Natural killer cell (primary cell): Measurements from ENCODE around the gene NMUR1. TPM values are rescaled to one million over a fixed set of nuclear protein-coding genes. Genes with fewer than 3 reads are reported as not detected.
A peak's percentile ranks its signal among the peaks of the same experiment; 100 is the strongest.

Source experiments
- ATAC-seq, 3 donors: fragments of 150-1000 bp in 2 of 3; fragments of 200-7000 bp in 1 of 3; cut with Tn5 transposase; 1 replicate in 1 of 3; 2 replicates in 2 of 3; pipeline ENCODE4 v1.10.0; 2021; ENCODE audit warnings: mild to moderate bottlenecking in 2 of 3, moderate library complexity in 2 of 3
- DNase-seq, 2 donors: peaks; one replicate each; pipeline versions ENCODE4 v3.0.0 to v3.0.0-alpha.2; 2013 to 2021; ENCODE audit warnings: mixed read lengths in 1 of 2
- H3K27ac ChIP-seq: one replicate; pipeline ENCODE4 v1.5.1; 2013; ENCODE audit warnings: mild to moderate bottlenecking, low read length
- H3K27me3 ChIP-seq: one replicate; pipeline ENCODE4 v1.6.1; 2013; ENCODE audit warnings: low read length; ENCODE audit not compliant: control insufficient read depth, insufficient read depth
- H3K36me3 ChIP-seq: one replicate; pipeline ENCODE4 v1.6.1; 2013; ENCODE audit warnings: low read length; ENCODE audit not compliant: control insufficient read depth, insufficient read depth
- H3K4me1 ChIP-seq: one replicate; pipeline ENCODE4 v1.6.1; 2013; ENCODE audit warnings: low read length; ENCODE audit not compliant: control insufficient read depth, insufficient read depth
- H3K4me3 ChIP-seq: one replicate; pipeline ENCODE4 v1.5.1; 2013; ENCODE audit warnings: low read length
- H3K9me3 ChIP-seq: one replicate; pipeline ENCODE4 v1.6.1; 2013; ENCODE audit warnings: low read length; ENCODE audit not compliant: control insufficient read depth, insufficient read depth
- H3K27ac Mint-ChIP-seq, 2 donors: one replicate each; pipeline ENCODE4 v1.8.0; 2022; ENCODE audit warnings: mild to moderate bottlenecking in 2 of 2, mixed read lengths in 2 of 2, moderate library complexity in 1 of 2
- H3K27me3 Mint-ChIP-seq, 2 donors: one replicate each; pipeline ENCODE4 v1.8.0; 2022; ENCODE audit warnings: low read depth in 2 of 2, mixed read lengths in 2 of 2
- H3K36me3 Mint-ChIP-seq: one replicate; pipeline ENCODE4 v1.8.0; 2022; ENCODE audit warnings: mixed read lengths
- H3K4me1 Mint-ChIP-seq, 2 donors: one replicate each; pipeline ENCODE4 v1.8.0; 2022; ENCODE audit warnings: mixed read lengths in 2 of 2
- H3K4me3 Mint-ChIP-seq: one replicate; pipeline ENCODE4 v1.8.0; 2022; ENCODE audit warnings: mild to moderate bottlenecking, moderate library complexity, mixed read lengths
- H3K9me3 Mint-ChIP-seq, 2 donors: one replicate each; pipeline ENCODE4 v1.8.0; 2022; ENCODE audit warnings: mixed read lengths in 2 of 2
- WGBS: methylation state at CpG from one replicate; pipeline ENCODE4 v1.1.7; 2013; ENCODE audit warnings: missing lambda C conversion rate; ENCODE audit not compliant: insufficient coverage; 5-methylcytosine and 5-hydroxymethylcytosine counted together
- intact Hi-C: fragments of 100-400 bp; cut with micrococcal nuclease; formaldehyde crosslinking; loops from one replicate; pipeline ENCODE4 v1.14.2; 2022
- total RNA-seq, 4 donors: library from RNA; stranded (reverse); fragments of 120-200 nt in 1 of 4; gene quantifications; one replicate each; pipeline versions ENCODE4 v1.2.3 to v1.2.4, GENCODE V29; 2013 to 2022
- TF ChIP-seq, protein P1 (sequence below): fragments of 200-600 bp; IDR thresholded peaks from one replicate; pipeline ENCODE4 v1.8.0; 2022; ENCODE audit warnings: antibody characterized with exemption

The NMUR1 gene
- total RNA-seq, 3 donors from 2014 or later (not counting 1 experiment from before 2014, with no cell fraction given) = 67.4 to 103 (median 80.2) TPM

DNA sequence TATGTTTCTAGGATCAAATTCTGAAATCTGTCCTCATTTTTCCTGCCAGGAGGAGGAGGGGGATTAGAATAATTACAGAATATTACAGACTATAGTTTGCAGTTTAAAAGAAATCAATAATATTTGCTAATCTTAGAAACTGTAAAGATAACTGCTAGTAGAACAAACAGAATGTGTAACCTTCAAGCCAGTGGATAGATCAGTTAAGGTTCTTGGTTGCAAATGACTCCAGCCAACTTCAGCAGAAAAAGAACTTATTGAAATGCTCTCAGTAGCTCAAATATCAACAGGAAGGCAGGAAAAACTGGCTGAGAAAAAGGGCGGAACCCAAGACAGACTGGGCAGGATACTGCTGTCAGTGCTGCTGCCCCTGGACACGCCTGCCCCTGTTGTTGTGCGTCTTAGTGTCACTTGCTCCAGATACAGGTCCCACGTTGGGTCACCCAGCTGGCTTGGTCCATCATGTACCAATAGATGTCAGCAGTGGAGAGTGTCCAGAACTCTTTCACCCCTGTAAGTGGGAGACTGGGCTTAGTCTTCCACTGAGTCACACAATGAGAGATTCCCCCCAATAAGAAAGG is 10.2 kb downstream of the NMUR1 start:
- 88% methylated on average over 4 of the region's 4 CpGs for WGBS
- Mint-ChIP-seq H3K27me3 (no peaks in the 10 kb centered on the region), H3K9me3 (no peaks in the 10 kb centered on the region), H3K27ac (peak overlapping the region; percentile 80 to 96), H3K36me3 (no peaks in the 10 kb centered on the region), H3K4me1 (peaks cover 51 to 52% of the 10 kb centered on the region in 2 donors), H3K4me3 (no peak overlapping the region)
- H3K4me1 ChIP-seq = peaks cover 36% of the 10 kb centered on the region
- DNase-seq (no peak), ATAC-seq (no peak)
- H3K27me3 ChIP-seq = no peaks in the 10 kb centered on the region
- intact Hi-C loops = no loop called here
- peaks cover 14% of the 10 kb centered on the region for H3K36me3 ChIP-seq
- H3K4me3 ChIP-seq = no peak overlapping the region
- H3K9me3 ChIP-seq = no peaks in the 10 kb centered on the region
- TF ChIP-seq, protein P1, sequence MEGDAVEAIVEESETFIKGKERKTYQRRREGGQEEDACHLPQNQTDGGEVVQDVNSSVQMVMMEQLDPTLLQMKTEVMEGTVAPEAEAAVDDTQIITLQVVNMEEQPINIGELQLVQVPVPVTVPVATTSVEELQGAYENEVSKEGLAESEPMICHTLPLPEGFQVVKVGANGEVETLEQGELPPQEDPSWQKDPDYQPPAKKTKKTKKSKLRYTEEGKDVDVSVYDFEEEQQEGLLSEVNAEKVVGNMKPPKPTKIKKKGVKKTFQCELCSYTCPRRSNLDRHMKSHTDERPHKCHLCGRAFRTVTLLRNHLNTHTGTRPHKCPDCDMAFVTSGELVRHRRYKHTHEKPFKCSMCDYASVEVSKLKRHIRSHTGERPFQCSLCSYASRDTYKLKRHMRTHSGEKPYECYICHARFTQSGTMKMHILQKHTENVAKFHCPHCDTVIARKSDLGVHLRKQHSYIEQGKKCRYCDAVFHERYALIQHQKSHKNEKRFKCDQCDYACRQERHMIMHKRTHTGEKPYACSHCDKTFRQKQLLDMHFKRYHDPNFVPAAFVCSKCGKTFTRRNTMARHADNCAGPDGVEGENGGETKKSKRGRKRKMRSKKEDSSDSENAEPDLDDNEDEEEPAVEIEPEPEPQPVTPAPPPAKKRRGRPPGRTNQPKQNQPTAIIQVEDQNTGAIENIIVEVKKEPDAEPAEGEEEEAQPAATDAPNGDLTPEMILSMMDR = no peak
- H3K27ac ChIP-seq = no peak overlapping the region

DNA sequence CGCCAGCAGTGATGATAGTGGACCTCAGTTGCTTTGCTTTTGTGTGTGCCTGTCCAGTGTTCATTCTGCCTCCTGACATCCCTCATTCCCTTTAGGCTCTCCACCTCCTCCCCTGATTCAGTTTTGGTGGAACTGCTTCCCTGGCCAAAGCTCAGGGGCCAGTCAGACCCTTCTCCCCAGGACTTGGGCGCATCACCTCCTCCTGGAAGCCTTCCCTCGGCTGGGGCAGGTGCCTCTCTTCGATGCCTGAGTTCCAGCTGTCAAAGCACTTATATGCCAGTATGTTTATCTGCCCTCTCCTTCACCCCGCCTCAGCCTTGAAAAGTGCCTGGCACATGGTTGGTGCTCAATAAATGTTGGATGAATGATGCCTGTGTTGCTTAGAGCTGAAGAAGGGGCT is 11.5 kb downstream of the NMUR1 start:
- no peak for ATAC-seq
- Histone ChIP-seq H3K36me3 (peaks cover 10% of the 10 kb centered on the region), H3K27me3 (no peaks in the 10 kb centered on the region), H3K27ac (no peak overlapping the region), H3K4me3 (no peak overlapping the region), H3K9me3 (no peaks in the 10 kb centered on the region), H3K4me1 (peaks cover 32% of the 10 kb centered on the region)
- no peaks in the 10 kb centered on the region for H3K27me3 Mint-ChIP-seq
- intact Hi-C loops = no loop called here
- WGBS = 98% methylated on average over 5 of the region's 5 CpGs
- no peaks in the 10 kb centered on the region for H3K36me3 Mint-ChIP-seq
- H3K4me1 Mint-ChIP-seq = peaks cover 45 to 48% of the 10 kb centered on the region in 2 donors
- no peaks in the 10 kb centered on the region for H3K9me3 Mint-ChIP-seq
- TF ChIP-seq, protein P1 = no peak
- no peak overlapping the region for H3K4me3 Mint-ChIP-seq
- no peak for DNase-seq
- peak overlapping the region; percentile 54 to 96 for H3K27ac Mint-ChIP-seq

DNA sequence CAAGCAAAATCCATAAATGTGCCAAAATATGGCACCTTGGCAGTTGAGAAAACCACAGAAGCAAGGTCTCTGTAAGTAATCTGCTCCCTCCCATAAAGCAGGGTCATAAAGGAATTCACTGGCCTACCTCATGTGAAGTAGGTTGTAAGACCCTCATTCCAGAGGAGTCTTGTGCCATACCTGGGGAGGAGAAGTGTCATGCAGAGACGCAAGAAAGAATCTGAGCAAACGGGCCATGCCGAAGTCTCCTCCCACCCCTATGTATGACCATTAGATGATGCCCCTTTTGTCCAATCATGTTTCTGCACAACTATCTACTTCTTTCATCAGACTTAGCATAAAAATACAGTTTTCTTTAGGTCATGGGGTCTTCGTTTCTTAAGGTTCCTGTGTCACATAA is 14.6 kb downstream of the NMUR1 start:
- no peaks in the 10 kb centered on the region for H3K9me3 ChIP-seq
- peaks cover 10% of the 10 kb centered on the region for H3K4me1 ChIP-seq
- H3K36me3 ChIP-seq = peaks cover 8% of the 10 kb centered on the region
- intact Hi-C loops = loop anchor here (2.0 kb wide), 2 partner anchors 15 to 51 kb away; partner anchors contain the start of genes NCL and NMUR1
- peak overlapping the region in 1 of 2 donors; percentile 98 for H3K27ac Mint-ChIP-seq
- TF ChIP-seq, protein P1 = no peak
- H3K4me3 Mint-ChIP-seq = no peak overlapping the region
- H3K36me3 Mint-ChIP-seq = no peaks in the 10 kb centered on the region
- H3K27me3 Mint-ChIP-seq = no peaks in the 10 kb centered on the region
- H3K4me3 ChIP-seq = no peak overlapping the region
- H3K4me1 Mint-ChIP-seq = peaks cover 21 to 23% of the 10 kb centered on the region in 2 donors
- no peaks in the 10 kb centered on the region for H3K9me3 Mint-ChIP-seq
- H3K27me3 ChIP-seq = no peaks in the 10 kb centered on the region
- DNase-seq = no peak
- 87% methylated on average over 3 of the region's 4 CpGs for WGBS
- no peak overlapping the region for H3K27ac ChIP-seq
- ATAC-seq = no peak

DNA sequence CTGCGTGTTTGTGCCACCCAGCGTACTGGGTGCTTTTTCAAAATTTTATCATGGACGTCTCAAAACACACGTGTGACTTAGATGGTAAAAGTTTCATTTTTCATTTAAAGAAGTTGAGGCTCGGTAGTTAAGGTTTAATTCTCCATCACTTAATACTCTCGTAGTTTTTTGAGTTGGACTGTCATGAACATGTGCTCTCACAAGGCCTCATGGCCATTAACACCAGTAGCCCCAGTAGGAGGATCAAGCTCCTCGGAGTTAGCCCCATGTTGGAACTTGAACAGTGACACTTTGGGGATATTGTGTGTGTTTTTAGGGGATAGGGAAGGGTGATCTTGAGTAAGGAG is 15.3 kb downstream of the NMUR1 start:
- no peaks in the 10 kb centered on the region for H3K9me3 Mint-ChIP-seq
- peak overlapping the region; percentile 78 for H3K4me3 ChIP-seq
- TF ChIP-seq, protein P1 = no peak
- H3K27me3 Mint-ChIP-seq = no peaks in the 10 kb centered on the region
- DNase-seq (no peak), ATAC-seq (peak; percentile 0 to 1 (median 0))
- intact Hi-C loops = loop anchor here (1.0 to 5.0 kb wide), 3 partner anchors 50 to 192 kb away; partner anchors contain the start of genes NCL and PTMA
- peaks cover 16 to 19% of the 10 kb centered on the region in 2 donors for H3K4me1 Mint-ChIP-seq
- peak overlapping the region; percentile 91 for H3K4me3 Mint-ChIP-seq
- H3K36me3 Mint-ChIP-seq = no peaks in the 10 kb centered on the region
- WGBS = 61% methylated on average over 6 of the region's 7 CpGs
- H3K27ac Mint-ChIP-seq = peak overlapping the region; percentile 98 to 99
- peaks cover 2% of the 10 kb centered on the region for H3K36me3 ChIP-seq
- H3K27ac ChIP-seq = peak overlapping the region; percentile 88
- peaks cover 10% of the 10 kb centered on the region for H3K4me1 ChIP-seq
- no peaks in the 10 kb centered on the region for H3K27me3 ChIP-seq
- H3K9me3 ChIP-seq = no peaks in the 10 kb centered on the region
